T-helper 17 cell (primary cell): Measurements from ENCODE around the gene FAAH. TPM values are rescaled to one million over a fixed set of nuclear protein-coding genes. Genes with fewer than 3 reads are reported as not detected.

Source experiments
- ATAC-seq: fragments of 150-1000 bp; cut with Tn5 transposase; 2 replicates; pipeline ENCODE4 v1.10.0; 2021; ENCODE audit warnings: mild to moderate bottlenecking, moderate library complexity
- DNase-seq, 3 donors: peaks; one replicate each; pipeline versions ENCODE4 v3.0.0 to v3.0.0-alpha.2; 2020 to 2021
- H3K9me3 ChIP-seq: one replicate; pipeline ENCODE4 v1.7.0; 2013; ENCODE audit warnings: low read length, mild to moderate bottlenecking; ENCODE audit not compliant: control insufficient read depth, poor library complexity, severe bottlenecking
- H3K27ac Mint-ChIP-seq: one replicate; pipeline ENCODE4 v1.8.0; 2022; ENCODE audit warnings: mild to moderate bottlenecking, moderate library complexity, mixed read lengths
- H3K27me3 Mint-ChIP-seq: one replicate; pipeline ENCODE4 v1.8.0; 2022; ENCODE audit warnings: mixed read lengths
- H3K36me3 Mint-ChIP-seq: one replicate; pipeline ENCODE4 v1.8.0; 2022; ENCODE audit warnings: low read depth, mixed read lengths
- H3K4me1 Mint-ChIP-seq: one replicate; pipeline ENCODE4 v1.8.0; 2022; ENCODE audit warnings: mild to moderate bottlenecking, mixed read lengths
- H3K4me3 Mint-ChIP-seq: one replicate; pipeline ENCODE4 v1.8.0; 2022; ENCODE audit warnings: mild to moderate bottlenecking, moderate library complexity, mixed read lengths
- total RNA-seq, 4 donors: library from RNA in 2 of 4; stranded (reverse) in 2 of 4; gene quantifications; one replicate each; pipeline ENCODE4 v1.2.3 and lab custom pipeline; 2022 to 2026

Gene FAAH
- total RNA-seq, 2 donors from 2014 or later, result 6.5 to 9.4 TPM

- H3K4me3 Mint-ChIP-seq, result peak overlapping the region; percentile 70
- ATAC-seq, result peak; percentile 51
- DNase-seq, result no peak
- peak overlapping the region; percentile 98 for H3K27ac Mint-ChIP-seq
- H3K4me1 Mint-ChIP-seq, result peaks cover 19% of the 10 kb centered on the region
- H3K9me3 ChIP-seq, result no peaks in the 10 kb centered on the region
- no peaks in the 10 kb centered on the region for H3K27me3 Mint-ChIP-seq
- H3K36me3 Mint-ChIP-seq, result peaks cover 2% of the 10 kb centered on the region
These were observed 21.4 kb downstream of the FAAH start for GRCh38 chr1:46415514-46415913.

- no peaks in the 10 kb centered on the region for H3K9me3 ChIP-seq
- Mint-ChIP-seq H3K36me3 (peaks cover 2% of the 10 kb centered on the region), H3K4me1 (peaks cover 30% of the 10 kb centered on the region), H3K4me3 (no peak overlapping the region), H3K27me3 (peaks cover 21% of the 10 kb centered on the region), H3K27ac (no peak overlapping the region)
- no peak for DNase-seq
- no peak for ATAC-seq
These were observed 24.9 kb downstream of the FAAH start for GRCh38 chr1:46418976-46419375.

- peak overlapping the region; percentile 93 for H3K27ac Mint-ChIP-seq
- ATAC-seq, result no peak
- no peak overlapping the region for H3K4me3 Mint-ChIP-seq
- H3K9me3 ChIP-seq, result no peaks in the 10 kb centered on the region
- peaks cover 34% of the 10 kb centered on the region for H3K27me3 Mint-ChIP-seq
- peaks cover 27% of the 10 kb centered on the region for H3K4me1 Mint-ChIP-seq
- peaks cover 6% of the 10 kb centered on the region for H3K36me3 Mint-ChIP-seq
- no peak for DNase-seq
These were observed 26.4 kb downstream of the FAAH start for GRCh38 chr1:46420533-46420915.

GRCh38 chr1:46421739-46422138, 27.6 kb downstream of the FAAH start:
- peaks cover 22% of the 10 kb centered on the region for H3K4me1 Mint-ChIP-seq
- peaks cover 4% of the 10 kb centered on the region for H3K36me3 Mint-ChIP-seq
- no peaks in the 10 kb centered on the region for H3K9me3 ChIP-seq
- no peak for DNase-seq
- H3K27me3 Mint-ChIP-seq, result peaks cover 38% of the 10 kb centered on the region
- H3K27ac Mint-ChIP-seq, result peak overlapping the region; percentile 93
- H3K4me3 Mint-ChIP-seq, result peak overlapping the region; percentile 86
- no peak for ATAC-seq

GRCh38 chr1:46422261-46422871, 28.2 kb downstream of the FAAH start:
- peak overlapping the region; percentile 93 for H3K27ac Mint-ChIP-seq
- ATAC-seq (peak; percentile 77), DNase-seq (no peak)
- peaks cover 40% of the 10 kb centered on the region for H3K27me3 Mint-ChIP-seq
- peaks cover 4% of the 10 kb centered on the region for H3K36me3 Mint-ChIP-seq
- no peaks in the 10 kb centered on the region for H3K9me3 ChIP-seq
- peaks cover 22% of the 10 kb centered on the region for H3K4me1 Mint-ChIP-seq
- H3K4me3 Mint-ChIP-seq, result peak overlapping the region; percentile 86

- H3K27ac Mint-ChIP-seq, result peak overlapping the region; percentile 93
- peaks cover 46% of the 10 kb centered on the region for H3K27me3 Mint-ChIP-seq
- H3K36me3 Mint-ChIP-seq, result peaks cover 4% of the 10 kb centered on the region
- no peaks in the 10 kb centered on the region for H3K9me3 ChIP-seq
- peak overlapping the region; percentile 86 for H3K4me3 Mint-ChIP-seq
- ATAC-seq, result peak; percentile 10
- DNase-seq, result no peak
- H3K4me1 Mint-ChIP-seq, result peaks cover 19% of the 10 kb centered on the region
These were observed 29.6 kb downstream of the FAAH start for GRCh38 chr1:46423574-46424240.

- Mint-ChIP-seq H3K4me1 (peaks cover 20% of the 10 kb centered on the region), H3K4me3 (peak overlapping the region; percentile 86), H3K36me3 (peaks cover 4% of the 10 kb centered on the region), H3K27me3 (peaks cover 56% of the 10 kb centered on the region), H3K27ac (peak overlapping the region; percentile 93)
- ATAC-seq, result no peak
- H3K9me3 ChIP-seq, result no peaks in the 10 kb centered on the region
- DNase-seq, result no peak
These were observed 30.6 kb downstream of the FAAH start for GRCh38 chr1:46424730-46425129.

GRCh38 chr1:46425726-46426125, 31.6 kb downstream of the FAAH start:
- Mint-ChIP-seq H3K4me1 (peaks cover 24% of the 10 kb centered on the region), H3K27me3 (peaks cover 63% of the 10 kb centered on the region), H3K27ac (peak overlapping the region; percentile 93), H3K4me3 (peak overlapping the region; percentile 86), H3K36me3 (peaks cover 4% of the 10 kb centered on the region)
- ATAC-seq, result no peak
- H3K9me3 ChIP-seq, result no peaks in the 10 kb centered on the region
- DNase-seq, result no peak

GRCh38 chr1:46427541-46427940, 33.4 kb downstream of the FAAH start:
- DNase-seq (no peak), ATAC-seq (no peak)
- Mint-ChIP-seq H3K4me1 (peaks cover 19% of the 10 kb centered on the region), H3K4me3 (no peak overlapping the region), H3K27me3 (peaks cover 61% of the 10 kb centered on the region), H3K27ac (no peak overlapping the region), H3K36me3 (peaks cover 4% of the 10 kb centered on the region)
- no peaks in the 10 kb centered on the region for H3K9me3 ChIP-seq

- H3K9me3 ChIP-seq, result no peaks in the 10 kb centered on the region
- DNase-seq (no peak), ATAC-seq (no peak)
- peaks cover 9% of the 10 kb centered on the region for H3K36me3 Mint-ChIP-seq
- peaks cover 12% of the 10 kb centered on the region for H3K4me1 Mint-ChIP-seq
- peak overlapping the region; percentile 32 for H3K27ac Mint-ChIP-seq
- H3K4me3 Mint-ChIP-seq, result no peak overlapping the region
- peaks cover 50% of the 10 kb centered on the region for H3K27me3 Mint-ChIP-seq
These were observed 35.3 kb downstream of the FAAH start for GRCh38 chr1:46429436-46429835.

GRCh38 chr1:46431695-46432094, 37.6 kb downstream of the FAAH start:
- no peaks in the 10 kb centered on the region for H3K9me3 ChIP-seq
- ATAC-seq (no peak), DNase-seq (no peak)
- no peak overlapping the region for H3K4me3 Mint-ChIP-seq
- H3K27me3 Mint-ChIP-seq, result peaks cover 47% of the 10 kb centered on the region
- H3K36me3 Mint-ChIP-seq, result peaks cover 5% of the 10 kb centered on the region
- no peak overlapping the region for H3K27ac Mint-ChIP-seq
- peaks cover 8% of the 10 kb centered on the region for H3K4me1 Mint-ChIP-seq

- no peak overlapping the region for H3K4me3 Mint-ChIP-seq
- peaks cover 9% of the 10 kb centered on the region for H3K4me1 Mint-ChIP-seq
- ATAC-seq (no peak), DNase-seq (no peak)
- H3K9me3 ChIP-seq, result no peaks in the 10 kb centered on the region
- H3K27me3 Mint-ChIP-seq, result peaks cover 44% of the 10 kb centered on the region
- peaks cover 7% of the 10 kb centered on the region for H3K36me3 Mint-ChIP-seq
- no peak overlapping the region for H3K27ac Mint-ChIP-seq
These were observed 38.7 kb downstream of the FAAH start for GRCh38 chr1:46432781-46433327.

GRCh38 chr1:46434358-46434757, 40.2 kb downstream of the FAAH start:
- H3K4me1 Mint-ChIP-seq, result peaks cover 12% of the 10 kb centered on the region
- no peak overlapping the region for H3K4me3 Mint-ChIP-seq
- H3K36me3 Mint-ChIP-seq, result peaks cover 7% of the 10 kb centered on the region
- H3K9me3 ChIP-seq, result no peaks in the 10 kb centered on the region
- no peak for DNase-seq
- no peak overlapping the region for H3K27ac Mint-ChIP-seq
- no peak for ATAC-seq
- H3K27me3 Mint-ChIP-seq, result peaks cover 41% of the 10 kb centered on the region
